HL-60 (cell line): Measurements from ENCODE around the gene RTN4R.

Experiments
- DNase-seq, 2 experiments: peaks; one replicate each; pipeline ENCODE4 v3.0.0-alpha.2; 2010 to 2020; ENCODE audit warnings: low read depth in 1 of 2, low spot score in 1 of 2
- H3K27ac ChIP-seq: fragments of 250-450 bp; sonication (Bioruptor Pico); replicated peaks from 2 replicates; pipeline ENCODE4 v1.5.1; 2020; ENCODE audit warnings: mild to moderate bottlenecking, moderate library complexity
- H3K27me3 ChIP-seq: fragments of 250-450 bp; sonication (Bioruptor Pico); 2 replicates; pipeline ENCODE4 v1.5.1; 2021; ENCODE audit warnings: mild to moderate bottlenecking, moderate library complexity; ENCODE audit not compliant: insufficient read depth, poor library complexity, severe bottlenecking
- H3K4me3 ChIP-seq: replicated peaks from 2 replicates; pipeline ENCODE4 v1.5.1; 2011; ENCODE audit warnings: mild to moderate bottlenecking, control low read depth, low read length; ENCODE audit not compliant: insufficient read depth
- GABPA ChIP-seq: IDR thresholded peaks from 2 replicates; pipeline ENCODE4 v1.6.1; 2012; ENCODE audit warnings: low read depth
- POLR2AphosphoS5 ChIP-seq: IDR thresholded peaks from 2 replicates; pipeline ENCODE4 v1.6.1; 2012; ENCODE audit warnings: low read depth
- SPI1 ChIP-seq: IDR thresholded peaks from 2 replicates; pipeline ENCODE4 v1.6.1; 2012; ENCODE audit warnings: low read depth, mild to moderate bottlenecking, borderline replicate concordance
- TF ChIP-seq, protein P1 (sequence below): IDR thresholded peaks from one replicate; pipeline ENCODE4 v1.5.1; 2011; ENCODE audit warnings: low read length, control low read depth, inconsistent platforms; ENCODE audit not compliant: insufficient read depth
- TF ChIP-seq, protein P2 (sequence below): IDR thresholded peaks from 2 replicates; pipeline ENCODE4 v1.6.1; 2012; ENCODE audit warnings: low read depth; ENCODE audit not compliant: insufficient replicate concordance

The RTN4R gene

DNA sequence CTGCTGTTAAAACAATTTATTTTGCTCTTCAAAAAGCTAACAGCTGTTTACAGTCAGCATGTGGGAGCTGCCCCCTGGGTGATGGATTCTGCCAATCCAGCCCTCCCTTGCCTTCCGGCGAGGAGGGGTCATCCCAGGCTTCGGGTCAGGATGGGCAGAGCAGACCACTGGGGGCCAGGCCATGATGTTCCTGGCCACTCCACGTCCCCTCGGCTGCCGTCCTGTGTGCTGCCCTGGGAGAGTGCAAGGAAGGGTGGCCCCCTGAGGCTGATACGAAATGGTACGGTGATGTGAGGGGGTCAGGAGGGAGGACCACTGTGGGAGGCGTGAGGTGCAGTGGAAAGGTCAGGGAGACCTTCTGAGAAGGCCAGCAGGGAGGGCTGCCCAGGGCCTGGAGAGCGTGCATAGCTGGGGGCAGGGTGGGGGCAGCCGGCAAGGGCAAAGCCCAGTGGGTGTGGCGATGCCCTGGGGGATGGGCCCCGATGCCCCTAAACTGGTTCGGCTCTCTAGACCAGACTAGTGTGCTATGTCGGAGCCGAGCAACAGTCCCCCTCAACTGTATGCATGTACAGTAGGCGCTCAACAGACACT is 41.3 kb downstream of the RTN4R start:
- DNase-seq, result no peak
- TF ChIP-seq SPI1 (no peak), POLR2AphosphoS5 (no peak), GABPA (no peak)
- TF ChIP-seq, protein P1, sequence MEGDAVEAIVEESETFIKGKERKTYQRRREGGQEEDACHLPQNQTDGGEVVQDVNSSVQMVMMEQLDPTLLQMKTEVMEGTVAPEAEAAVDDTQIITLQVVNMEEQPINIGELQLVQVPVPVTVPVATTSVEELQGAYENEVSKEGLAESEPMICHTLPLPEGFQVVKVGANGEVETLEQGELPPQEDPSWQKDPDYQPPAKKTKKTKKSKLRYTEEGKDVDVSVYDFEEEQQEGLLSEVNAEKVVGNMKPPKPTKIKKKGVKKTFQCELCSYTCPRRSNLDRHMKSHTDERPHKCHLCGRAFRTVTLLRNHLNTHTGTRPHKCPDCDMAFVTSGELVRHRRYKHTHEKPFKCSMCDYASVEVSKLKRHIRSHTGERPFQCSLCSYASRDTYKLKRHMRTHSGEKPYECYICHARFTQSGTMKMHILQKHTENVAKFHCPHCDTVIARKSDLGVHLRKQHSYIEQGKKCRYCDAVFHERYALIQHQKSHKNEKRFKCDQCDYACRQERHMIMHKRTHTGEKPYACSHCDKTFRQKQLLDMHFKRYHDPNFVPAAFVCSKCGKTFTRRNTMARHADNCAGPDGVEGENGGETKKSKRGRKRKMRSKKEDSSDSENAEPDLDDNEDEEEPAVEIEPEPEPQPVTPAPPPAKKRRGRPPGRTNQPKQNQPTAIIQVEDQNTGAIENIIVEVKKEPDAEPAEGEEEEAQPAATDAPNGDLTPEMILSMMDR, result no peak
- TF ChIP-seq, protein P2, sequence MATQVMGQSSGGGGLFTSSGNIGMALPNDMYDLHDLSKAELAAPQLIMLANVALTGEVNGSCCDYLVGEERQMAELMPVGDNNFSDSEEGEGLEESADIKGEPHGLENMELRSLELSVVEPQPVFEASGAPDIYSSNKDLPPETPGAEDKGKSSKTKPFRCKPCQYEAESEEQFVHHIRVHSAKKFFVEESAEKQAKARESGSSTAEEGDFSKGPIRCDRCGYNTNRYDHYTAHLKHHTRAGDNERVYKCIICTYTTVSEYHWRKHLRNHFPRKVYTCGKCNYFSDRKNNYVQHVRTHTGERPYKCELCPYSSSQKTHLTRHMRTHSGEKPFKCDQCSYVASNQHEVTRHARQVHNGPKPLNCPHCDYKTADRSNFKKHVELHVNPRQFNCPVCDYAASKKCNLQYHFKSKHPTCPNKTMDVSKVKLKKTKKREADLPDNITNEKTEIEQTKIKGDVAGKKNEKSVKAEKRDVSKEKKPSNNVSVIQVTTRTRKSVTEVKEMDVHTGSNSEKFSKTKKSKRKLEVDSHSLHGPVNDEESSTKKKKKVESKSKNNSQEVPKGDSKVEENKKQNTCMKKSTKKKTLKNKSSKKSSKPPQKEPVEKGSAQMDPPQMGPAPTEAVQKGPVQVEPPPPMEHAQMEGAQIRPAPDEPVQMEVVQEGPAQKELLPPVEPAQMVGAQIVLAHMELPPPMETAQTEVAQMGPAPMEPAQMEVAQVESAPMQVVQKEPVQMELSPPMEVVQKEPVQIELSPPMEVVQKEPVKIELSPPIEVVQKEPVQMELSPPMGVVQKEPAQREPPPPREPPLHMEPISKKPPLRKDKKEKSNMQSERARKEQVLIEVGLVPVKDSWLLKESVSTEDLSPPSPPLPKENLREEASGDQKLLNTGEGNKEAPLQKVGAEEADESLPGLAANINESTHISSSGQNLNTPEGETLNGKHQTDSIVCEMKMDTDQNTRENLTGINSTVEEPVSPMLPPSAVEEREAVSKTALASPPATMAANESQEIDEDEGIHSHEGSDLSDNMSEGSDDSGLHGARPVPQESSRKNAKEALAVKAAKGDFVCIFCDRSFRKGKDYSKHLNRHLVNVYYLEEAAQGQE, result no peak
- Histone ChIP-seq H3K27me3 (no peaks in the 10 kb centered on the region), H3K4me3 (no peak overlapping the region), H3K27ac (no peak overlapping the region)

DNA sequence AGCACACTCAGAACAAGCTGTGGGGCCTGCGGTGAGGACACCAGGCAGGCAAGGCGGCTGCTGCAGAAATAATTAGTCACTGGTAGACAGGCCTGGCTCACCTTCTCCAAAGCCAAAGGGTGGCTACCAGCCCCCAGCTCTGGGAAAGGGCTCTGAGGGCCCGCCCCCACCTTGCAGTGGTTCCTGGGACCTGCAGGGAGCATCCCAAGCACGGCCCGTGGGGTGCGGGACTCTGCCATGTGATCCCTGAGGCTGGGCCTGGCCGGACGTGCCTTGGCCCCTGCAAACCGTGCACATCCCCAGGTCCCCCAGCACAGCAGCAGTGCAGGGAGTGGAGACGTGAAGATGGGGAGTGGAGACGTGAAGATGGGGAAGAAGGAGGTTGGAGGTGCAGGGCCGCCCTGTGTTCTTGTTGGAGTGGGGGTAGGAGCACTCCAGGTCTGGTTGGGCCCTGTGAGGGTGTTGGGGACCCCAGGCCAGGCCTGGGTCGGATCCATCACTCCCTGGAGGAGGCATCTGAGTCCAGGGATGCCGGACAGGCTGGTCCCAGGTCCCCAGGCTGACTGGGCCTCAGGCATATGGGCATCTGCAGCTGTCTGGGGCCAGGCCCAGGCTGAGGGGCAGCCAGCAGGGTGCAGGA is 41.9 kb downstream of the RTN4R start:
- no peak overlapping the region for H3K27ac ChIP-seq
- H3K27me3 ChIP-seq, result no peaks in the 10 kb centered on the region
- no peak for TF ChIP-seq SPI1
- no peak overlapping the region for H3K4me3 ChIP-seq
- DNase-seq, result no peak

DNA sequence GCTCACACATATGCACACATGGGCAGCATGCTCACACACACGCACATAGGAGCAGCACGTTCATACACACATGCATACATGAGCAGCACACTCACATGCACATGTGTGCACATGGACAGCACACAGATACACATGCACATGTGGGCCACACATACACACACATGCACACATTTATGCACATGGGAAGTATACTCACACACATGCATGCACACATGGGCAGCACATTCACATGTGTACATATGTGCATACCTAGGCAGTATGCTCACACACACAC is 42.5 kb downstream of the RTN4R start:
- H3K4me3 ChIP-seq, result no peak overlapping the region
- TF ChIP-seq GABPA, result no peak
- no peak for DNase-seq
- no peak overlapping the region for H3K27ac ChIP-seq
- H3K27me3 ChIP-seq, result no peaks in the 10 kb centered on the region

DNA sequence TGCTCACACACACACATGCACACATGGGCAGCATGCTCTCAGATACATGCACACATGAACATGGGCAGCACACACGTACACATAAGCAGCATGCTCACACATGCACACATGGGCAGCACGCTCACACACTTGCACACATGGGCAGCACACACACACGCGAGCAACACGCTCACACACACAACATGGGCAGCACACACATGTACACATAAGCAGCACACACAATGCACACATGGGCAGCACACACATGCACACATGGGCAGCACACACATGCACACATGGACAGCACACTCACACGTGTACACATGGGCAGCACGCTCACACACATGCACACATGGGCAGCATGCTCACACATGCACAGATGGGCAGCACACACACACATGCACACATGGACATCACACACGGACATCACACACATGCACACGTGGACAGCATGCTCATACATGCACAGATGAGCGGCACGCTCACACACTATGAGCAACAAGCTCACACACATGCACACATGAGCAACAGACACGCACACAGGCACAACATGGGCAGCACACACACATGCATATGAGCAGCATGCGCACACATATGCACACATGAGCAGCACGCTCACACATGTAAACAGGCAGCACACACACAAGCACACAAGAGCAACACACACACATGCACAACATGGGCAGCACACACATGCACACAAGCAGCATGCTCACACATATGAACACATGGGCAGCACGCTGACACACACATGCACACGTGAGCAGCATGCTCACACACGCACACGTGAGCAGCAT is 43.0 kb downstream of the RTN4R start:
- no peak overlapping the region for H3K4me3 ChIP-seq
- DNase-seq, result no peak
- no peak overlapping the region for H3K27ac ChIP-seq
- no peaks in the 10 kb centered on the region for H3K27me3 ChIP-seq
- no peak for TF ChIP-seq SPI1
- no peak for TF ChIP-seq GABPA
- TF ChIP-seq, protein P2, result no peak
- TF ChIP-seq, protein P1, result no peak
- TF ChIP-seq POLR2AphosphoS5, result no peak

DNA sequence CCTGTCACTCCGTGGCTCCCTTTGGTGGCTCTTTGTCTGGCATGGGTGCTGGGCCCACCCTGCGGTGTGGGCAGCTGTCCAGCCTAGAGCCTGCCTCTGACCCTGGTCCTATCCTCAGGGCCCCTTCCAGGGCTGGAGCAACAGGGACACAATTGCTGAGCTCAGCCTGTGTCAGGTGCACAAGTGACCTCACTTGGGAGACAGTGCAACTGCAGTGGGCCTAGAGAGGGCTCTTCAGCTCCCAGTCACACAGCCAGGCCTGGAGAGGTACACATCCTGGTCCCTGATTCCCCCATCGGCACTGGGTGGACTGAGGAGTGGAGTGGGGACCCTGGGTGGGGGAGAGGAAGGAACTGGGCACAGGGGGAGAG is 43.9 kb downstream of the RTN4R start:
- no peak overlapping the region for H3K27ac ChIP-seq
- no peaks in the 10 kb centered on the region for H3K27me3 ChIP-seq
- TF ChIP-seq GABPA, result no peak
- H3K4me3 ChIP-seq, result no peak overlapping the region
- no peak for DNase-seq
